HG02870 (cell line): ENCODE results near the gene ITGA2.
A peak's percentile ranks its signal among the peaks of the same experiment; 100 is the strongest.

ENCODE experiments used
- ATAC-seq: cut with Tn5 transposase; IDR thresholded peaks from one replicate; pipeline ENCODE4 v1.9.1; 2021; ENCODE audit warnings: mild to moderate bottlenecking, moderate library complexity; ENCODE audit not compliant: unreplicated experiment

ITGA2 gene

GRCh38 chr5:52988335-52989024 lies 672 bp upstream of the ITGA2 start:
- ATAC-seq = no peak

- no peak for ATAC-seq
Observed at GRCh38 chr5:52989781-52990527, 802 bp downstream of the ITGA2 start.

- ATAC-seq = no peak
Observed at GRCh38 chr5:52990528-52990925, 1.4 kb downstream of the ITGA2 start.

- no peak for ATAC-seq
Observed at GRCh38 chr5:52993367-52993766, 4.2 kb downstream of the ITGA2 start.

- no peak for ATAC-seq
Observed at GRCh38 chr5:52994266-52994665, 5.1 kb downstream of the ITGA2 start.

- ATAC-seq = no peak
Observed at GRCh38 chr5:52995095-52995494, 5.9 kb downstream of the ITGA2 start.

- ATAC-seq = no peak
Observed at GRCh38 chr5:52995914-52996313, 6.8 kb downstream of the ITGA2 start.

GRCh38 chr5:52996979-52997378 lies 7.8 kb downstream of the ITGA2 start:
- no peak for ATAC-seq

GRCh38 chr5:52997424-52997823 lies 8.3 kb downstream of the ITGA2 start:
- ATAC-seq = no peak

GRCh38 chr5:52998552-52999313 lies 9.6 kb downstream of the ITGA2 start:
- peak; percentile 87 for ATAC-seq

GRCh38 chr5:52999344-52999949 lies 10.3 kb downstream of the ITGA2 start:
- ATAC-seq = peak; percentile 44

GRCh38 chr5:53001541-53001940 lies 12.4 kb downstream of the ITGA2 start:
- no peak for ATAC-seq

- ATAC-seq = no peak
Observed at GRCh38 chr5:53002491-53002890, 13.3 kb downstream of the ITGA2 start.

- no peak for ATAC-seq
Observed at GRCh38 chr5:53003144-53003543, 14.0 kb downstream of the ITGA2 start.

- no peak for ATAC-seq
Observed at GRCh38 chr5:53006911-53007890, 18.0 kb downstream of the ITGA2 start.

- ATAC-seq = peak; percentile 99
Observed at GRCh38 chr5:53008751-53009150, 19.6 kb downstream of the ITGA2 start.

GRCh38 chr5:53009816-53010215 lies 20.7 kb downstream of the ITGA2 start:
- ATAC-seq = no peak

GRCh38 chr5:53010814-53011213 lies 21.7 kb downstream of the ITGA2 start:
- ATAC-seq = no peak

- ATAC-seq = no peak
Observed at GRCh38 chr5:53011233-53011632, 22.1 kb downstream of the ITGA2 start.

GRCh38 chr5:53013857-53014256 lies 24.7 kb downstream of the ITGA2 start:
- ATAC-seq = no peak
